HG02610 (cell line): ENCODE data around the gene RBM8A.

ENCODE experiments used
- ATAC-seq: cut with Tn5 transposase; IDR thresholded peaks from one replicate; pipeline ENCODE4 v1.9.1; 2021; ENCODE audit warnings: mild to moderate bottlenecking, moderate library complexity; ENCODE audit not compliant: unreplicated experiment

The RBM8A gene

GRCh38 chr1:145918144-145918991 is 8.9 kb downstream of the RBM8A start, which contains the start of gene PEX11B:
Gene PEX11B, minus strand, starts transcription at chr1:145918717. Its CDS starts 29 bp downstream, at chr1:145918688.
- ATAC-seq = peak; percentile 92

GRCh38 chr1:145917595-145917994 is 9.7 kb downstream of the RBM8A start:
- no peak for ATAC-seq

GRCh38 chr1:145916745-145917144 is 10.5 kb downstream of the RBM8A start:
- no peak for ATAC-seq

- ATAC-seq = no peak
These were observed 15.1 kb downstream of the RBM8A start for GRCh38 chr1:145912128-145912641.

GRCh38 chr1:145908653-145909052 is 18.6 kb downstream of the RBM8A start:
- no peak for ATAC-seq

- ATAC-seq = no peak
These were observed 20.1 kb downstream of the RBM8A start for GRCh38 chr1:145906954-145907753.

- ATAC-seq = no peak
These were observed 25.8 kb downstream of the RBM8A start for GRCh38 chr1:145901312-145902021.

GRCh38 chr1:145898756-145899155 is 28.5 kb downstream of the RBM8A start:
- no peak for ATAC-seq

- ATAC-seq = no peak
These were observed 29.3 kb downstream of the RBM8A start for GRCh38 chr1:145897969-145898368.

- ATAC-seq = no peak
These were observed 31.8 kb downstream of the RBM8A start for GRCh38 chr1:145895471-145895870.

GRCh38 chr1:145893306-145894055 is 33.8 kb downstream of the RBM8A start:
- no peak for ATAC-seq

- ATAC-seq = no peak
These were observed 34.7 kb downstream of the RBM8A start for GRCh38 chr1:145892486-145893087.

GRCh38 chr1:145891587-145892485 is 35.4 kb downstream of the RBM8A start:
- ATAC-seq = peak; percentile 57

GRCh38 chr1:145891143-145891542 is 36.1 kb downstream of the RBM8A start:
- ATAC-seq = no peak

- ATAC-seq = no peak
These were observed 37.6 kb downstream of the RBM8A start for GRCh38 chr1:145889722-145890121.

GRCh38 chr1:145887631-145888030 is 39.7 kb downstream of the RBM8A start:
- no peak for ATAC-seq

- ATAC-seq = no peak
These were observed 40.5 kb downstream of the RBM8A start for GRCh38 chr1:145886816-145887215.

GRCh38 chr1:145886390-145886789 is 40.9 kb downstream of the RBM8A start:
- ATAC-seq = no peak

GRCh38 chr1:145885738-145886287 is 41.5 kb downstream of the RBM8A start, which contains the start of gene ANKRD35:
Gene ANKRD35, minus strand, starts transcription at chr1:145885866. Its CDS starts 108 bp downstream, at chr1:145885758.
- ATAC-seq = peak; percentile 100
